HG03039 (cell line): ENCODE results near the gene SEC61A2.
"Not testable (repeated sequence)": the region's sequence is repeated elsewhere in the genome, so short reads cannot be mapped to it uniquely, and the experiment has no call there.

Experiments used
- ATAC-seq: cut with Tn5 transposase; IDR thresholded peaks from one replicate; pipeline ENCODE4 v1.9.1; 2021; ENCODE audit warnings: mild to moderate bottlenecking, moderate library complexity; ENCODE audit not compliant: unreplicated experiment

Gene SEC61A2

DNA sequence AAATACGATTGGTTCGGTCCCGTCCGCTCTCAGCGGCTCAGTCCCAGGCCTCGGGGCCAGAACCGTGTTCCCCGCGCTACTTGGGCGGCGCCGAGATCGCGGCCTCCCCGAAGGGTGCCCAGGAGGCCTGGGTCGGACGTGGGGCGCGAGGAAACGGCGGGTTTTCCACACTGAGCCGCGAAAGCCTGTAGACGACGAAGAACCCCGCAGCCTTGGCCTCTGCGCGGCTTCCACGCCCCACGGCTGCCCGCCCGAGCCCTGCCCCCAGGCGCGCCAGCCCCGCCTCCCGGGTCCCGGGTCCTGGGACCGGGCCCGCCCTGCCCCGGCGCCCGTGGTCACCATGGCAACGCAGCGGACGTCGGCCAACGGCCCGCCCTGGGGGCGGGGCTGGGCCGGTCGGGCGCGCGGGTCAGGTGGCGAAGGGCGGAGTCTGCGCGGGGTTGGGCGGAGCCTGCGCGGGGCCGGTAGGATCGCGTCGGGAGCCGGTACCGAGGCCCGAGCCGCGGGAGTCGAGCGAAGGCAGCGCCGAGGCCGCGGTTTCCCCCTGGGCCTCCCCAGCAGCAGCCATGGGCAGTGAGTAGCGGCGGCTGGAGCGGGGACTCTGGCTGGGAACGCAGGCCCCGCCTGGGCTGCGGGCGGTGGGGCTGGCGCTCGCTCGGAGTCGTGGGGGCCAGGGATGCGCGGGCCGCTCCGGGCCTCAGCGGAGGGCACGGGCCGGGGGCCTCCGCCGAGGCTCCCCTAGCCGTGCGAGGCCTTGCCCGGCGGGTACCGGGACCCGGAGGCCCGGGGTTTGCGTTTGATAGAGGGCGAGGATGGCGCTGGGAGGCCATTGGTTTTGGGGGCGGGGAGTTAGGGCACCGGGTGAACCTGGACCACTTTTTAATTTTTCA lies at the start of gene SEC61A2:
TSS of gene SEC61A2 (plus strand) at position 456 of the 890 bp plus-strand sequence. CDS start at position 567, 111 bp downstream.
- ATAC-seq: peak; percentile 89

DNA sequence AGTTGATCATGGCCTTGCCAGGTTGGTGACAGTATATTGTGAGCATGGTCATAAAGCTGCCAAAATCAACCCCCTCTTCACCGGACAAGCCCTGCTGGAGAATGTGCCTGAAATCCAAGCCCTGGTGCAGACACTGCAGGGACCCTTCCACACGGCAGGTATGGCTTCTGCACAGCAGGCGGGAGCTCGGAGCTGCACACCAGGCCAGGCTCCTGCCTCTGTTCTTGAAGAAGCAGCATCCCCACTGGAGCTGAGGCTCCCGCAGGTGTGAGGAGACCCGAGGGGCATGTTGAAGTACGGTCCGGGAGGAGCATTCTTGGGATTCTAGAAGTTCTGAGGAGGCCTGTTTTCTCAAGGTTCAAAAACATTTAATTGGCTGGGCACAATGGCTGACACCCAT lies 48.0 kb upstream of the SEC61A2 start:
- ATAC-seq: no peak

DNA sequence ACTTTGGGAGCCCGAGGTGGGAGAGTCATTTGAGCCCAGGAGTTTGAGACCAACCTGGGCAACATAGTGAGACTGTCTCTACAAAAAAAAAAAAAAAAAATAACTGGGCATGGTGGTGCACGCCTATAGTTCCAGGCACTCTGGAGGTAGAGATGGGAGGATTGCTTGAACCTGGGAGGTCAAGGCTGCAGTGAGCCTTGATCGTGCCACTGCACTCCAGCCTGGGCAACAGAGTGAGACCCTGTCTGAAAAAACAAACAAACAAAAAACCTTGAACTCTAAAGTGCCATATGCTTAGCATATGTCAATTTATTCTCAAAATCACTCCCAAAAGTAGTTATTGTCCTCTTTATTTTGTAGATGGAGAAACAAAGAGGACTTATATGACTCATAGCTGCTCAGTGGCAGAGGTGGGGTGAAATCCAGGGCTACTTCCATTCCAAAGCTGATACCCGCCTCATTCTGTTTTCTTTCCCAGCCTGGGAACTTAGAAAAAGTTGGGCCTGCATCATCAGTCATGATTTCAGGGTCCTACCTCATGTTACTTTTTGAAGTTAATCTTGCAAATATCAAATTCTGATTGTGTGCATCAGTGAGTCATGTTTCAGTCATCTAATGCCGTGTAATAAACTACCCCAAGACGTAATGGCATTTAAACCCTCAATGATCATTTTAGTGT lies 47.5 kb upstream of the SEC61A2 start:
- no peak for ATAC-seq

DNA sequence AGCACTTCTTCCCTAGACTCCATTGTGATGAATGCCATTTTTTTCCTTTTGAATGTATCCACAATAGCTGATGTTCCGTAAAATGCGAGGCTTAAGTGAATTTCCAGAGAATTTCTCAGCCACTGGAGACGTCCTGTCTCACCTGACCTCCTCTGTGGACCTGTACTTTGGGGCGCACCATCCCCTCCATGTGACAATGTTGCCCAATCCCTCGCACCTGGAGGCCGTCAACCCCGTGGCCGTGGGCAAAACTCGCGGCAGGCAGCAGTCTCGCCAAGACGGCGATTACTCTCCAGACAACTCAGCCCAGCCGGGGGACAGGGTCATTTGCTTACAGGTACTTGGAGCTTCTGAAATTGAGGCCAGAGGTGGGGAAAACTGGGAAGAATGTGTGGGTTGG lies 40.6 kb upstream of the SEC61A2 start:
- no peak for ATAC-seq

DNA sequence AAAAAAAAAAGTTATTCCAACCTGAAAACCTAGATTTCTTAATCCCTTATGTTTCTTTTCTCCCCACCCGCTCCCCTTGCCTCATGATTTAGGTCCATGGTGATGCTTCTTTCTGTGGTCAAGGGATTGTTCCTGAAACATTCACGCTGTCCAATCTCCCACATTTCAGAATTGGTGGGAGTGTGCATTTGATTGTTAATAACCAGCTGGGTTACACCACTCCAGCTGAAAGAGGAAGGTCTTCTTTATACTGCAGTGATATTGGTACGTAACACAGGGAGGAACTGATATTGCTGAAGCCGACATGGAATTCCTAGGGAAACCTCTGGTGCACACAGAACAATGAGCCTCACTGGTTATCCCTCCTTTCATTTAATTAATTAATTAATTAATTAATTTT lies 38.1 kb upstream of the SEC61A2 start:
- no peak for ATAC-seq

DNA sequence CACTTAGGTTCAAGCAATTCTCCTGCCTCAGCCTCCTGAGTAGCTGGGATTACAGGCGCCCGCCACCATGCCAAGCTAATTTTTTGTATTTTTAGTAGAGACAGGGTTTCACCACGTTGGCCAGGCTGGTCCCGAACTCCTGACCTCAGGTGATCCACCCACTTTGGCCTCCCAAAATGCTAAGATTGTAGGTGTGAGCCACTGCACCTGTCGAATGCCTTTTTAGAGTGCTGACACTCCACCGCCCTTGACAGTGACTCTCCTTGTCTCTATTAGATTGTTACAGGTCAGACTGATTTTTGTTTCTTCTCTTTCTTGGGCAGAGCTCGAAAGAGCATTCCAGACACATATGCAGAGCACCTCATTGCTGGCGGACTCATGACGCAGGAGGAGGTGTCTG lies 32.1 kb upstream of the SEC61A2 start:
- ATAC-seq: not testable (repeated sequence)

DNA sequence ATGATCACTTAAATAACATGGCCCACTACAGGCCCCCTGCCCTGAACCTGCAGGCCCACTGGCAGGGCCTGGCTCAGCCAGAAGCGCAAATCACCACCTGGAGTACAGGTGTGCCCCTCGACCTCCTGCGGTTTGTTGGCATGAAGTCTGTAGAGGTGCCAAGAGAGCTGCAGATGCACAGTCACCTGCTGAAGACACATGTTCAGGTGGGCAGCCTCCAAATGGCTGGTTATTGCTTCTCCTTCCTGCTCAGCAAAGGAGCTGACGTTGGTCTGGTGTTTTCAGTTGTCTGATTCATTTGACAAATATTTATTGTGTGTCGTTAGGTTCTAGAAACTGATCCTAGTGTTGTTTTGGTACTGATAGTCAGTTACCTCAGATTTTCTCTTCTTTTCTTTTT lies 31.7 kb upstream of the SEC61A2 start:
- no peak for ATAC-seq

DNA sequence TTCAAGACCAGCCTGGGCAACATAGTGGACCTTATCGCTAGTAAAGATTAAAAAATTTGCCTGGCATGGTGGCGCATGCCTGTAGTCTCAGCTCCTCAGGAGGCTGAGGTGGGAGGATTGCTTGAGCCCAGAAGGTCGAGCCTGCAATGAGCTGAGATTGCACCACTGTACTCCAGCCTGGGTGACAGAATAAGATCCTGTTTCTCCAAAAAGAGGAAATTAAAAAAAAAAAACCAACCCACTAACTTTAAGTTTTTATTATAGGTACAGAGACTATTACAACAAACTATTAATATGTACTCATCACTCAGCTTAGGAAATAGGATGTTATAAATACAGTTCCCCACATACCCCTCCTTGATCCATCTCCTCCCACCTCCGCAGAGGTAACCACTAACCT lies 30.5 kb upstream of the SEC61A2 start:
- ATAC-seq: no peak

DNA sequence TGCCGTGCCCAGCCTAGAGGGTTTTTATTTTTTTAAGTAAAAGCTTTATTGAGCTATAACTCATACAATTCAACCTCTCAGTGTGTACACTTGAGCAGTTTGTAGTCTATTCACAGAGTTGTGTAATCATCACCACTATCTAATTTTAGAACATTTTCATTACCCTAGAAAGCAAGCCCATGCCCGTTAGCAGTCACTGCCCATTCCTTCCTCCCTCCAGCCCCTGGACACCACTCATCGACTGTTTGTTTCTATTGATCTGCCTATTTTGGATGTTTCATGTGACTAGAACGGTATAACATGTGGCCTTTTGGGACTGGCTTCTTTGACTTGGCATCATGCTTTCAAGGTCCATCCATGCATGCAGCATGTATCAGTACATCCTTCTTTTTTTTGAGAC lies 25.7 kb upstream of the SEC61A2 start:
- no peak for ATAC-seq

DNA sequence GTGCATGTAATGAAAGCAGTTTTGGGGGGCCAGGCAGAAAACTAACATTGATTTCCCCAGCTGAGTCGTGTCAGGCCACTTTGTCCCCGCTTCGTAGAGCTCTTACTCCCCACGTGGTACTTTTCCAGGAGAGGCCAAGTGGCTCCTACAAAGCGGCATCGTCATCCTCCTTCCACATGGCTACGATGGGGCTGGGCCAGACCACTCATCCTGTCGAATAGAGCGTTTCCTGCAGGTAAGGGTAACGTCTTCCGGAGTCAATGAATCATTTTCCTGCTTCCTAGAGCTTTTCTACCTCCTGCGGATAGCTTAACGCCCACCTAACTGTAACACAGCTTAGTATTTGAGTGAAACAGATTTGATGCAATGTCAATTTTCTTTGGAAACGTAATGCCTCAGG lies 21.7 kb upstream of the SEC61A2 start:
- ATAC-seq: no peak

DNA sequence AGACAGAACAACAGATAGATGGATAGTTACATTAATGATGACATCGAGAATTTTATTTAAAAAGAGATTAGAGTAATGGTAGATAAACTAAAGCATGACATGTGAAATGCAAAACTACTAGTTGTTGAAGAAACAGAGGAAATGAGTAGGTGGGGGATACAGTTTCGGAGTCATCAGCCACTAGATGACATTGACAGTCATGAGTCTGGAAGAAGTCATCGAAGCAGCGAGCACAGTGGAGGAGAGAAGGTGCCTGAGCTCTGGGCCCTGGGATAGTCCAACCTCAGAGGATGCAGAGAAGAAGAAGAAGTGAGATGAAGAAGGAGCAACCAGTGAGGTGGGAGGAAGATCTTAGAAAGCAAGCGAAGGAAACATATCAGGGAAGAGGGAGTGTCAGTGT lies 20.2 kb upstream of the SEC61A2 start:
- no peak for ATAC-seq

DNA sequence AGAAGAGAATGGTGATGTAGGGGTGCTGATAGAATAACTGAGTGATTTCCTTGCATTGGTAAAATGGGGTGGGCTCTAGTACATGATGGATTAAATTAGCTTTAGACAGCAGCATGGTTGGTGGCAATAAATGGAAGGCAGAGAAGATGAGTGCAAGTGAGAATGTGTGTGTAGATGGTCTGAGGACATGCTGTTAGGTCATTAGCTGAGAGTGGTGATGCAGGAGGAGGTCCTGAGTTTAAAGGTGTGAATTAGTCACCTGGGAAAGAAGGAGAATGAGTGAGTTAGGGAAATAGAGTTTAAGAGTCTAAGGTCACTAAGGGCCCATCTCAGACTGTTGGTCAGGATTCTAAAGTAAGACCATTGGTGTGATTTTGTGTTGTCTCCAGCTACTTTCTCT lies 17.9 kb upstream of the SEC61A2 start:
- no peak for ATAC-seq

DNA sequence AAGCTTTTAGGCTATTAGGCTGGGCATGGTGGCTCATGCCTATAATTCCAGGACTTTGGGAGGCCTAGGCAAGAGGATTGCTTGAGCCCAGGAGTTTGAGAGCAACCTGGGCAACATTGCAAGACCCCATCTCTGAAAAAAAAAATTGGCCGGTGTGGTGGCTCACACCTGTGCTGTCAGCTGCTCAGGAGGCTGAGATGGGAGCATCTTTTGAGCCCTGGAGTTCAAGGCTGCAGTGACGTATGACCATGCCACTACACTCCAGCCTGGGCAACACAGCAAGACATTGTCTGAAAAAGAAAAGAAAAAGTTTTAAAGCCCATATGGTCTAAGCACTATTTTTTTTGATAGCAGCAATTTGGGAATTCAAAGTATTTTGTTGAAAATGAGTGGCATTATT lies 15.8 kb upstream of the SEC61A2 start:
- no peak for ATAC-seq

DNA sequence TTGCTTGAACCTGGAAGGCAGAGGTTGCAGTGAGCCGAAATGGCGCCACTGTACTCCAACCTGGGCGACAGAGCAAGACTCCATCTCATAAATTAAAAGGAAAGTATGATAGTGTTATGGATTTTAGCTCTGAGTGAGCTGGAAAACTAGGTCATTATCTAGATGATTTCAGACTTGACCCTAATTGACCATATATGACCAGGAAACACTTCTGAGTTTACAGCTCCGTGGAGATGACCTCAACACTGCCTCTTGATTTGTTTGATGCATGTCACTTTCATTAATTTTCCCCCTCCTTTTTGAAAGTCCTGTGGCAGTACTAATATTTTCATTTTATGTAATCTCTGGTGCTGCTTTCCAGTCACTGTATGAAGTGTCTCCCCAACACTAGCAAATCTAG lies 7.8 kb upstream of the SEC61A2 start:
- ATAC-seq: no peak

DNA sequence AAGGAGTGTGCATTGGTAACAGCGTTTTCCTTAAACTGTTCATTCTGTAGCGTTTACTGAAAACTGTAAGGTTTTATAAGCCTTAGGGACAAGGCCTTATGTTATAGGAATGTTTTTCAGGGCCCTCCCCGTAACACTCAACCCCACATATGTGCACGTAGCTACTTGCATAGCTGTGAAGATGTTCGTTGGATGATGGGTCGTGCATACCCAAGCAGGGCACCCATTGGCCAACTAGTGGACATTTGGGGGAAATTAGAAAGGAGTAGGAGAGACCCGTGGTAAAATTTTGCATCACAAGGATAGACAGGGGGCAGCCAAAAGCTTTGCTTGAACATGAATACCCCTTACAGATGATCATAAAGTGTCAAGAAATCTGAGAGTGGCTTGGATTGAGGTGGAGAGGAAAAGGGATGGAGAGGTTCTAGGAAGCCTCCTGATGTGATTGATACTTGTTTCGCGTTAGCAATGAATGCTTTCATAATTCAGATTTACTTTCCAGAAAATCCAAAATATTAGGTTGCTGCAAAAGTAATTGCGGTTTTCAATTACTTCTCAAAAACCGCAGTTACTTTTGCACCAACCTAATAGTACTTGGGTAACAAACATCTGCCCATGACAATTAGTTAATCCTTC lies 878 bp downstream of the SEC61A2 start:
- no peak for ATAC-seq

DNA sequence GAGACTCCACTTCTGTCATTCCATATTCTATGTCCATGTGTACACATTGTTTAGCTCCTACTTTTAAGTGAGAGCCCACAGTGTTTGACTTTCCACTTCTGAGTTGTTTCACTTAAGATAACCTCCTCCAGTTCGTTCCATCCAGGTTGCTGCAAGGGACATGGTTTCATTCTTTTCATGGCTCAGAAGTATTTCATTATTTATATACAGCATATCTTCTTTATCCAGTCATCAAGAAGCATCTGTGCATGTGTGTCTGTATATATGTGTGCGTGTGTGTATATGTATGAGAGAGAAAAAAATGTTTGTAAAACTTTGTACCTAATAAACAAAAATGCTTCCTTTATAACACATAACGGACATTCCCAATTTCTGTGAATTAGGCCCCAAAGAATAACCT lies 6.2 kb downstream of the SEC61A2 start:
- ATAC-seq: no peak

DNA sequence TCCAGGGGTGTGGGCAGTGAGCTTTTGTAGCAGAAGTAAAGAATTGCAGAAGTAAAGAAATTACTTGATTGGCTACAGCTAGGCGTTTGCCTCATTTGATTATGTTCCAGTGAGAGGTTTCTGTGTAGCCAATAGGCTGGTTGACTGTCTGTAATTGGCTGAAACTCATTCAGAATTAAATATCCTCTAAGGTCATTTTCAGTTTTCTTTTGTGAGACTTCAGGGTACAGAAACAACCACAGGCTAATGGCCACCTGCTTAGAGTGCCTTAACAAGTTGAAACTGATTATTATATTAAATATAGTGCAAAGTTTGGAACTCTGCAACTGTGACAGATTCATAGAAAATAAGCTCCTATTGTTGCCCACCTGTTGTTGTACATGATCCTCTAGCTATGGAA lies 10.6 kb downstream of the SEC61A2 start:
- ATAC-seq: no peak

DNA sequence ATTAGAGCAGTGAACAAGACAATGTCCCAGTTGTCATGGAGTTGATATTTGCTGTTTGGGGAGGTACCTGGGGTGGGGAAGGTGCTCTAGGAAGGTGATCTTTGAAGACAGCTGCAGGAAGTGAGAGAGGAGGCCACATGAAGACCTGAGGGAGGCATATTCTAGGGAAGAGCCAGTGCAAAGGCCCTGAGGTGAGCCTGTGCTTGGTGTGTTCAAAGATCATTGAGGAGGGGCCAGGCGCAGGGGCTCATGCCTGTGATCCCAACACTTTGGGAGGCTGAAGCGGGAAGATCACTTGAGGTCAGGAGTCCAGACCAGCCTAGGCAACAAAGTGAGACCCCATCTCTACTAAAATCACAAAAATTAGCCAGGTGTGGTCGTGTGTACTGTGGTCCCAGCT lies 15.1 kb downstream of the SEC61A2 start:
- ATAC-seq: no peak

DNA sequence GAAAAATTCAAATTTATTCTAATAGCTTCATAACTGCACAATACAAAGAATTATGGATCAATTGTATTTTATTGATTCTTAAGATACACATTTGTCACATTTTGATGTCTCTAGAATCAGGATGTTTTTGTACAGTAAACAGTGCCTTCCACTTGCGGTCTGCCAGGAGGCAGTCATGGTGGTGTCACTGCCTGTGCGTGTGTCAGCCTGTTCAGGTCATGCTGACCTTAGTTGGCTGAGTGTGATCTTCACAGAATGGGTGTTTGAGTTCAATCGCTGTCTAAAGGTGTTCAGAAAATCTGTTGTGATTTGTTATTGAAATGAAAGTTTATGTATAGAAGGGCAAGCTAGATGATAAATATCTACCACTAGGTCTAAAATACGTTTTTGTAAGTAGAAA lies 20.7 kb downstream of the SEC61A2 start:
- no peak for ATAC-seq

DNA sequence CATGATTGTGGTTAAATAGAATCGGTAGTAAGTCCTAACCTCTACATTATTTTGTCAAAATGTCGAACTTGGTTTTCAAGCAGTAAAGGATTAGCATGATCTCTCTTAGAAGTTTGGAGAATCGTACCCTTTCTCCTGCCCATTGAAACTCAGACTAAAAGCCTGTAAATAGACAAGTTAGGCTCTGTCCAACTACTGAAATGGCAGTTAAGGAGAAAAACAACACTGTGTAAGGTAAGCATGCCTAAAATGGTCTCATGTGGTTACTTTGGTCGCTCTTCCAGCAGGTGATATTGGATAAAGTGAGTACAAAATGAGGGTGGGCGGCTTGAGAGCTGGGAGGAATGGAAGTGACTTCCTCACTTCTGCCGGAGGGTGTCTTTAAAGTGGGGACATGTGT lies 25.0 kb downstream of the SEC61A2 start:
- no peak for ATAC-seq

DNA sequence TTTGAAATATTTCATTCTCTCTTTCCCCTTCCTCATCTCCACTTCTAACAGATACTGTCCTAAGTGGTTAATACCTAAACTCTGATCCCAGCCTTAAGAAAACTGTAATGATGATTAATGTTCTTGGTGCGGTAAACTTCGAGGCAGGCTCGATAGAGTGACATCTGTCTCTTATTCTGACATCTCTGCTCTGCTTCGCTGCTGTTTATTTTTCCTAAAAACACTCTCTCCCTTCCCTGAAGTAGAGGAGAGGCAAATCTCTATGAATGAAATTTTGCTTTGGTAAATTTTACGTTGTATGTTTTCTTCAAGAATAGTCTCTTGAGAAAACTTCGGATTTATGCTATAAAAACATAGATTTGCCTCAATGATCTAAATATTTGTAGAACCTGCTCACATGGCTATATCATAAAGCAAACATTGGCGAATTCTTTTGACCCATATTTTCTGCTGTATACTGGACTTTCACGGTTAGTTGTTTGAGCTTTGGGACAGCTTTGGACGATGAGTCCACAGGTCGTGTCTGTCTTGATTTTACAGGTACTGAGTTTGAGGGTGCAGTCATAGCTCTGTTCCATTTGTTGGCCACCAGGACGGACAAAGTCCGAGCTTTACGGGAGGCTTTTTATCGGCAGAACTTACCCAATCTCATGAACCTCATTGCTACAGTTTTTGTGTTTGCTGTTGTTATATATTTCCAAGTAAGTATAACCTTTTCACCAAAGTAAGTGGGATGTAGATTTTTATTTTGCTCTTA lies 27.1 kb downstream of the SEC61A2 start:
- ATAC-seq: no peak
